ENCODE measurements around the gene PIGQ. TPM values are rescaled to one million over a fixed set of nuclear protein-coding genes. Genes with fewer than 3 reads are reported as not detected.

PIGQ gene
- total RNA-seq, 1 experiment from 2014 or later: 58.0 TPM

DNA sequence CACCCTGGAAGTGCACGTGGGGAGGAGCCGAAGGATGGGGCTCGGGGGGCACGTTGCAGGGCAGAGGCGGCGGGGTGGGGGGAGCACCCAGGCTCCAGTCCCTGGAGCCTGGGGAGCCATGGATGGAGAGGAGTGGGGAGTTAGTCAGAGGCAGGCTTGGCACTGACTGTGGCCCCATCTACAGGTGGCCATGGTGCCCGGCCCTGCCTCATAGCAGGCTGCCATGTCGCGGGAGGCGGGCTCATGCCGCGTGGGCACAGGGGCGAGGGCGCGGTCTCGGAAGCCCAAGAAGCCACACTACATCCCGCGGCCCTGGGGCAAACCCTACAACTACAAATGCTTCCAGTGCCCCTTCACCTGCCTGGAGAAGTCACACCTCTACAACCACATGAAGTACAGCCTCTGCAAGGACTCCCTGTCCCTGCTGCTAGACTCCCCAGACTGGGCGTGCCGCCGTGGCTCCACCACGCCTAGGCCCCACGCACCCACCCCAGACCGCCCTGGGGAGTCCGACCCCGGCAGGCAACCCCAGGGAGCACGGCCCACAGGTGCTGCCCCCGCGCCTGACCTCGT is 6.6 kb upstream of the PIGQ start:
- Histone ChIP-seq H3K23ac (ENCODE audit: insufficient read length, low read depth, low read length) (no peak overlapping the region), H4K8ac (replicated peaks; ENCODE audit: insufficient read length, low read depth, low read length) (no peak overlapping the region), H2AFZ (ENCODE audit: low read length) (no peak overlapping the region), H2BK120ac (ENCODE audit: low read depth, low read length, poor library complexity, severe bottlenecking) (no peak overlapping the region), H3K4me2 (ENCODE audit: insufficient read depth, insufficient read length, low read length) (no peak overlapping the region), H4K91ac (ENCODE audit: insufficient read length, low read depth, low read length) (no peak overlapping the region), H3K79me2 (ENCODE audit: insufficient read depth, low read length) (no peaks in the 10 kb centered on the region), H2BK20ac (ENCODE audit: low read depth, low read length, poor library complexity, severe bottlenecking) (no peak overlapping the region), H2BK12ac (ENCODE audit: insufficient read length, low read depth, low read length) (no peak overlapping the region), H3K9me3 (ENCODE audit: control insufficient read depth, low read depth, low read length) (no peaks in the 10 kb centered on the region), H3K9ac (ENCODE audit: extremely low read depth, insufficient read length, low read length) (no peak overlapping the region), H3T11ph (ENCODE audit: low read length) (no peak overlapping the region), H3K4ac (ENCODE audit: low read depth, low read length) (no peak overlapping the region), H4K20me1 (ENCODE audit: control insufficient read depth, insufficient read depth, insufficient read length) (peaks cover 3% of the 10 kb centered on the region), H3K23me2 (ENCODE audit: insufficient read length, low read depth, low read length, poor library complexity, severe bottlenecking) (no peaks in the 10 kb centered on the region), H3K56ac (ENCODE audit: insufficient read length, low read depth, low read length) (no peak overlapping the region), H3K79me1 (ENCODE audit: insufficient read depth, low read depth, low read length, poor library complexity, severe bottlenecking) (no peaks in the 10 kb centered on the region), H4K5ac (ENCODE audit: insufficient read length, low read depth, low read length) (no peak overlapping the region), H3K27ac (ENCODE audit: insufficient read length, low read depth, low read length) (no peak overlapping the region), H2AK5ac (ENCODE audit: insufficient read length, low read length) (no peak overlapping the region), H3K27me3 (ENCODE audit: insufficient read depth, low read length) (peaks cover 2% of the 10 kb centered on the region; the same call in 1 of the 2 replicates), H3K14ac (ENCODE audit: insufficient read depth, low read length) (no peak overlapping the region), H3K4me1 (ENCODE audit: insufficient read depth, low read length) (no peaks in the 10 kb centered on the region), H3K18ac (ENCODE audit: insufficient read length, low read depth, low read length) (no peak overlapping the region), H2BK5ac (ENCODE audit: insufficient read length, low read length) (no peak overlapping the region), H2BK15ac (ENCODE audit: low read depth, low read length) (no peak overlapping the region)
- WGBS (ENCODE audit: extremely low coverage, insufficient read length, low lambda C conversion rate): no CpG with 5 or more reads among the region's 30 CpGs
- H3K4me3 Mint-ChIP-seq: no peak overlapping the region
- peaks cover 36% of the 10 kb centered on the region for H3K27me3 Mint-ChIP-seq (ENCODE audit: low read depth)
- H3K36me3 Mint-ChIP-seq (ENCODE audit: insufficient read depth in 1 of 3, low read depth in 3 of 3): no peaks in the 10 kb centered on the region; a peak in 1 of 7 replicates
- no peaks in the 10 kb centered on the region; a peak in 1 of 5 replicates for H3K9me3 Mint-ChIP-seq
- no peak for DNase-seq
- TF ChIP-seq, protein P1, sequence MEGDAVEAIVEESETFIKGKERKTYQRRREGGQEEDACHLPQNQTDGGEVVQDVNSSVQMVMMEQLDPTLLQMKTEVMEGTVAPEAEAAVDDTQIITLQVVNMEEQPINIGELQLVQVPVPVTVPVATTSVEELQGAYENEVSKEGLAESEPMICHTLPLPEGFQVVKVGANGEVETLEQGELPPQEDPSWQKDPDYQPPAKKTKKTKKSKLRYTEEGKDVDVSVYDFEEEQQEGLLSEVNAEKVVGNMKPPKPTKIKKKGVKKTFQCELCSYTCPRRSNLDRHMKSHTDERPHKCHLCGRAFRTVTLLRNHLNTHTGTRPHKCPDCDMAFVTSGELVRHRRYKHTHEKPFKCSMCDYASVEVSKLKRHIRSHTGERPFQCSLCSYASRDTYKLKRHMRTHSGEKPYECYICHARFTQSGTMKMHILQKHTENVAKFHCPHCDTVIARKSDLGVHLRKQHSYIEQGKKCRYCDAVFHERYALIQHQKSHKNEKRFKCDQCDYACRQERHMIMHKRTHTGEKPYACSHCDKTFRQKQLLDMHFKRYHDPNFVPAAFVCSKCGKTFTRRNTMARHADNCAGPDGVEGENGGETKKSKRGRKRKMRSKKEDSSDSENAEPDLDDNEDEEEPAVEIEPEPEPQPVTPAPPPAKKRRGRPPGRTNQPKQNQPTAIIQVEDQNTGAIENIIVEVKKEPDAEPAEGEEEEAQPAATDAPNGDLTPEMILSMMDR (conservative IDR thresholded peaks at IDR 0.05): no peak
- H3K27ac Mint-ChIP-seq: no peak overlapping the region; a peak in 1 of 7 replicates
- H3K4me1 Mint-ChIP-seq: peaks cover 4 to 15% of the 10 kb centered on the region in 2 experiments
